Measurements from ENCODE around the gene PPIF. TPM values are rescaled to one million over a fixed set of nuclear protein-coding genes. Genes with fewer than 3 reads are reported as not detected.

PPIF gene
- total RNA-seq, 1 experiment from 2014 or later, result 80.9 TPM

GRCh38 chr10:79324032-79324695 lies 23.1 kb upstream of the PPIF start:
- no peak overlapping the region for H3K27ac Mint-ChIP-seq
- peaks cover 5% of the 10 kb centered on the region for H3K9me3 Mint-ChIP-seq
- DNase-seq (ENCODE audit: low spot score) (no peak), ATAC-seq (no peak)
- no peaks in the 10 kb centered on the region; the same call in 1 of the 2 replicates for H3K27me3 Mint-ChIP-seq (ENCODE audit: low read depth)
- H3K4me3 Mint-ChIP-seq, result no peak overlapping the region
- no peaks in the 10 kb centered on the region for H3K36me3 Mint-ChIP-seq
- ChIA-PET POLR2A (no interaction called here), CTCF (interaction anchor here (1.0 to 3.0 kb wide), 2 partner anchors 22 to 51 kb away, joined by 4 to 9 read pairs; partner anchors contain the start of gene PPIF)
- no peaks in the 10 kb centered on the region for H3K4me1 Mint-ChIP-seq
- TF ChIP-seq IRF2 (CRISPR knock-in tag; IDR thresholded peaks at IDR 0.05; ENCODE audit: borderline replicate concordance, low read depth) (no peak), ZNF425 (CRISPR knock-in tag; conservative IDR thresholded peaks at IDR 0.05) (no peak), PRRX2 (CRISPR knock-in tag; IDR thresholded peaks at IDR 0.05) (no peak), MYBL2 (CRISPR knock-in tag; IDR thresholded peaks at IDR 0.05) (no peak)

DNA sequence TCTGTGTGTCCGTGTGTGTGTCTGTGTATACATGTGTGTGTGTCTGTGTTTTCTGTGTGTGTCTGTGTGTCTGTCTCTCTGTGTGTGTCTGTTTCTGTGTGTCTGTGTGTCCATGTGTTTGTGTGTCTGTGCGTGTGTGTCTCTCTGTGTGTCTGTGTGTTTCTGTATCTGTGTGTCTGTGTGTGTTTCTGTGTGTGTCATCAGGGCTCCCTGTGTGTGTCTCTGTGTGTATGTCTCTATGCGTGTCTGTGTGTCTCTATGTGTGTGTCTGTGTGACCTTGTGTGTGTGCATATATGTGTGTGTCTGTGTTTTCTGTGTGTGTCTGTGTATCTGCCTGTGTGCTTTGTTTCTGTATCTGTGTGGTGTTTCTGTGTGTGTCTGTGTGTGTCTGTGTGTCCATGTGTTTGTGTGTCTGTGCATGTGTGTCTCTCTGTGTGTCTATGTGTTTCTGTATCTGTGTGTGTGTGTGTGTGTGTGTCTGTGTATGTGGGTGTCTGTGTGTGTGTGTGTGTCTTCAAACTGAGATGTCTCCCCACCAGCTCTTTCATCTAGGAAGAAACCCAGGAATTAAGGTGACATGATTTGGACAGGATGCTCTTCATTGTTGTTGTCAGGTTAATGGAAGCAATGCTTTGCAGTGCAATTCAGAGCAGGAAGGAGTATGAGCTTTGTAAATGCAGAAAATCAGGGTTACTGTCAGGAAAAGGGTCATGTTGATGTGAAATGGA lies 20.7 kb upstream of the PPIF start:
- H3K27me3 Mint-ChIP-seq (ENCODE audit: low read depth), result no peaks in the 10 kb centered on the region
- no peak overlapping the region for H3K27ac Mint-ChIP-seq
- H3K36me3 Mint-ChIP-seq, result no peaks in the 10 kb centered on the region
- ChIA-PET POLR2A (no interaction called here), CTCF (no interaction called here)
- DNase-seq (ENCODE audit: low spot score) (no peak), ATAC-seq (no peak)
- TF ChIP-seq ZNF232 (CRISPR knock-in tag; IDR thresholded peaks at IDR 0.05), result no peak
- TF ChIP-seq SOX15 (CRISPR knock-in tag; IDR thresholded peaks at IDR 0.05), result no peak
- TF ChIP-seq, protein P1, sequence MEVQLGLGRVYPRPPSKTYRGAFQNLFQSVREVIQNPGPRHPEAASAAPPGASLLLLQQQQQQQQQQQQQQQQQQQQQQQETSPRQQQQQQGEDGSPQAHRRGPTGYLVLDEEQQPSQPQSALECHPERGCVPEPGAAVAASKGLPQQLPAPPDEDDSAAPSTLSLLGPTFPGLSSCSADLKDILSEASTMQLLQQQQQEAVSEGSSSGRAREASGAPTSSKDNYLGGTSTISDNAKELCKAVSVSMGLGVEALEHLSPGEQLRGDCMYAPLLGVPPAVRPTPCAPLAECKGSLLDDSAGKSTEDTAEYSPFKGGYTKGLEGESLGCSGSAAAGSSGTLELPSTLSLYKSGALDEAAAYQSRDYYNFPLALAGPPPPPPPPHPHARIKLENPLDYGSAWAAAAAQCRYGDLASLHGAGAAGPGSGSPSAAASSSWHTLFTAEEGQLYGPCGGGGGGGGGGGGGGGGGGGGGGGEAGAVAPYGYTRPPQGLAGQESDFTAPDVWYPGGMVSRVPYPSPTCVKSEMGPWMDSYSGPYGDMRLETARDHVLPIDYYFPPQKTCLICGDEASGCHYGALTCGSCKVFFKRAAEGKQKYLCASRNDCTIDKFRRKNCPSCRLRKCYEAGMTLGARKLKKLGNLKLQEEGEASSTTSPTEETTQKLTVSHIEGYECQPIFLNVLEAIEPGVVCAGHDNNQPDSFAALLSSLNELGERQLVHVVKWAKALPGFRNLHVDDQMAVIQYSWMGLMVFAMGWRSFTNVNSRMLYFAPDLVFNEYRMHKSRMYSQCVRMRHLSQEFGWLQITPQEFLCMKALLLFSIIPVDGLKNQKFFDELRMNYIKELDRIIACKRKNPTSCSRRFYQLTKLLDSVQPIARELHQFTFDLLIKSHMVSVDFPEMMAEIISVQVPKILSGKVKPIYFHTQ (CRISPR knock-in tag; IDR thresholded peaks at IDR 0.05), result no peak
- TF ChIP-seq ZNF425 (CRISPR knock-in tag; conservative IDR thresholded peaks at IDR 0.05), result no peak
- TF ChIP-seq, protein P2, sequence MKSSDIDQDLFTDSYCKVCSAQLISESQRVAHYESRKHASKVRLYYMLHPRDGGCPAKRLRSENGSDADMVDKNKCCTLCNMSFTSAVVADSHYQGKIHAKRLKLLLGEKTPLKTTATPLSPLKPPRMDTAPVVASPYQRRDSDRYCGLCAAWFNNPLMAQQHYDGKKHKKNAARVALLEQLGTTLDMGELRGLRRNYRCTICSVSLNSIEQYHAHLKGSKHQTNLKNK (CRISPR knock-in tag; IDR thresholded peaks at IDR 0.05), result no peak
- H3K4me1 Mint-ChIP-seq, result no peaks in the 10 kb centered on the region
- H3K9me3 Mint-ChIP-seq, result no peaks in the 10 kb centered on the region
- H3K4me3 Mint-ChIP-seq, result no peak overlapping the region

- no peak for TF ChIP-seq NFE2L1 (CRISPR knock-in tag; IDR thresholded peaks at IDR 0.05)
- TF ChIP-seq MAX (CRISPR knock-in tag; IDR thresholded peaks at IDR 0.05), result no peak
- no peak for TF ChIP-seq ZNF317 (CRISPR knock-in tag; IDR thresholded peaks at IDR 0.05; ENCODE audit: borderline replicate concordance, low read depth)
- CTCF ChIA-PET, result no interaction called here
- H3K27me3 Mint-ChIP-seq (ENCODE audit: low read depth), result peaks cover 3% of the 10 kb centered on the region; the same call in 1 of the 2 replicates
- no peaks in the 10 kb centered on the region for H3K4me1 Mint-ChIP-seq
- no peak overlapping the region for H3K27ac Mint-ChIP-seq
- no peak for ATAC-seq
- POLR2A ChIA-PET, result no interaction called here
- DNase-seq (ENCODE audit: low spot score), result no peak
- H3K36me3 Mint-ChIP-seq, result peaks cover 2% of the 10 kb centered on the region; the same call in 1 of the 2 replicates
- H3K4me3 Mint-ChIP-seq, result no peak overlapping the region
- peaks cover 3% of the 10 kb centered on the region for H3K9me3 Mint-ChIP-seq
Measured at GRCh38 chr10:79327090-79327457, 20.2 kb upstream of the PPIF start.

All from WTC11 (cell line).